Pancreas (tissue), 10 donors: ENCODE results near the gene CAV3. TPM values are rescaled to one million over a fixed set of nuclear protein-coding genes. Genes with fewer than 3 reads are reported as not detected.

Experiments
- ATAC-seq, 4 donors: fragments of 200-7000 bp; cut with Tn5 transposase; one replicate each; pipeline versions ENCODE4 v1.8.0 to v1.9.1; 2020; ENCODE audit warnings: mild to moderate bottlenecking in 4 of 4, moderate library complexity in 4 of 4
- DNase-seq, 6 donors: peaks; one replicate each; pipeline ENCODE4 v3.0.0-alpha.2; 2020
- FAIRE-seq: peaks from 2 replicates; lab custom pipeline; 2012; peaks lifted over from hg19 to GRCh38; lab: Jason Lieb, UNC
- H3K27ac ChIP-seq, 4 donors: fragments of 200-600 bp; sonication (generic); 1 replicate in 3 of 4; 2 replicates in 1 of 4; pipeline versions ENCODE4 v1.5.0 to v1.8.0; 2020
- H3K27me3 ChIP-seq, 4 donors: fragments of 200-600 bp; one replicate each; pipeline ENCODE4 v1.8.0; 2021
- H3K36me3 ChIP-seq, 3 donors: fragments of 200-600 bp; sonication (generic) in 1 of 3; one replicate each; pipeline versions ENCODE4 v1.5.0 to v1.8.0; 2020 to 2021
- H3K4me1 ChIP-seq, 3 donors: fragments of 200-600 bp; one replicate each; pipeline ENCODE4 v1.8.0; 2021
- H3K4me3 ChIP-seq, 4 donors: fragments of 200-600 bp; sonication (generic) in 2 of 4; one replicate each; pipeline versions ENCODE4 v1.5.0 to v1.8.0; 2020 to 2021
- H3K9me3 ChIP-seq, 4 donors: fragments of 200-600 bp; one replicate each; pipeline ENCODE4 v1.8.0; 2021
- CTCF ChIP-seq, 4 donors: fragments of 200-600 bp; sonication (generic) in 3 of 4; IDR thresholded peaks; one replicate each; pipeline versions ENCODE4 v1.5.0 to v1.8.0; 2021; ENCODE audit warnings: antibody characterized with exemption in 4 of 4
- WGBS, 2 donors: extraction: QIAGEN DNeasy Blood & Tissue Kit; methylation state at CpG; one replicate each; pipeline ENCODE4 v1.1.7; 2013; 5-methylcytosine and 5-hydroxymethylcytosine counted together
- intact Hi-C, 3 donors: fragments of 100-400 bp; cut with DNase I; formaldehyde crosslinking; loops; one replicate each; pipeline versions ENCODE4 v1.11.1 to v1.14.2; 2022
- polyA plus RNA-seq, 2 donors: library from polyadenylated mRNA; stranded (reverse); fragments of 200-250 nt; gene quantifications; one replicate each; pipeline ENCODE4 v1.2.3, GENCODE V29; 2013
- total RNA-seq, 6 donors: library from RNA; stranded (reverse); fragmentation: NEBNext Ultra II Directional in 4 of 6; extraction: Animal tissue kit (Norgen Biotek cat#: 25700) in 4 of 6; gene quantifications; one replicate each; pipeline versions ENCODE4 v1.2.1 to v1.2.4, GENCODE V29; 2021 to 2023
- donor health status: healthy with polysubstance abuse.
- donor health status: DM: no; HTN: no; CAD: no; lungs with moderate emphysema.
- donor health status: DM: no; HTN: no; CAD: no.
- donor health status: control.
- donor health status: control.
- donor health status: Bipolar disorder and iron deficiency.
- donor health status: DM: yes; HTN: yes; CAD: no.
- donor health status: DM: no; HTN: no; CAD: no.
- donor health status: DM: no; HTN: no; CAD: no.
- donor health status: DM: yes; HTN: yes; CAD: no.

Gene CAV3
- total and polyA plus RNA-seq, 8 donors = not detected

DNA sequence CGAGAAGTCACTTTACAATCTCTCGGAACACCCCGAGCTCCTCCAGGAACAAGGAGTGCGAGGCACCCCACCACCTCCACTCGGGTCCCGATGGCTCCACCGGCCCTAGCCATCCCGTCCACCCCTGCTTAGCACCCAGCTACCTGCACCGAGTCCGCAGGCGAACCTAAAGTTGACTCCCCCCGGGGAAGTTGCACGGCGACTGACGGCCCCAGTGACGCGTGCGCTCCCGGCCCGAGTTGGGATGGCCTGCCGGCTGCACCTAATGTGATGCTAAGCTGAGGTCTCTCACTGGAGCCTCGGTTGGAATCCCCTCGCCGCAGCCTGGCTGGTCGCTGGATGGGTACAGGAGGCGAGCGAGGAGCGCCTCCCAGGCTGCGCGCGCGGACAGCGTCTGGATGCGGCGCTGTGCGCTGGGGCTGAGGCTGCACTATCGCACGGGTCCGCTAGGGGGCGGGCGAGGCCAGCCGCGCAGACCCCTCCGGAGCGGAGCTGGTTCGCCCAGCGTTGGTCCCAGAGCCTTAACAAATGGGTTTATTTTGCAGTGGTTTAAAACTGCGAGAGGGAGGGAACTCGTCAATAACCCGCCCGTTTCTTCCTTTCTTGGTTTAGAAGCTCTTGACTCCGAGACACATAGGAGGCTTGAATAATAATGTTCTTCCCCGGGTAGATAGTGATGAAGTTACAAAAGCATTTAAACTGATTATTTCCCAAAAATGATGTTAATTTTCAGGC is 35.7 kb downstream of the CAV3 start, which contains the start of gene OXTR:
TSS of gene OXTR (minus strand) at position 526 of the 735 bp plus-strand sequence. CDS start 1,426 bp downstream, outside the sequence.
- H3K9me3 ChIP-seq = no peaks in the 10 kb centered on the region
- intact Hi-C loops = no loop called here
- ATAC-seq (peak; percentile 87 to 97 (median 94)), DNase-seq (peak in 5 of 6 donors; percentile 12 to 88 (median 57)), FAIRE-seq (no peak)
- peak within 1 kb of the TSS in 2 of 4 donors; percentile 10 to 41 for H3K4me3 ChIP-seq
- 4 to 6% methylated on average over 53 of the region's 53 CpGs for WGBS, 2 donors
- H3K4me1 ChIP-seq = peaks cover 0 to 10% (median 0%) of the 10 kb centered on the region in 3 donors
- peak; percentile 97 to 99 (median 98) for TF ChIP-seq CTCF (IDR thresholded peaks at IDR 0.05)
- no peaks in the 10 kb centered on the region for H3K36me3 ChIP-seq
- H3K27me3 ChIP-seq = peaks cover 0 to 22% (median 1%) of the 10 kb centered on the region in 4 donors
- H3K27ac ChIP-seq = no peak within 1 kb of the TSS

DNA sequence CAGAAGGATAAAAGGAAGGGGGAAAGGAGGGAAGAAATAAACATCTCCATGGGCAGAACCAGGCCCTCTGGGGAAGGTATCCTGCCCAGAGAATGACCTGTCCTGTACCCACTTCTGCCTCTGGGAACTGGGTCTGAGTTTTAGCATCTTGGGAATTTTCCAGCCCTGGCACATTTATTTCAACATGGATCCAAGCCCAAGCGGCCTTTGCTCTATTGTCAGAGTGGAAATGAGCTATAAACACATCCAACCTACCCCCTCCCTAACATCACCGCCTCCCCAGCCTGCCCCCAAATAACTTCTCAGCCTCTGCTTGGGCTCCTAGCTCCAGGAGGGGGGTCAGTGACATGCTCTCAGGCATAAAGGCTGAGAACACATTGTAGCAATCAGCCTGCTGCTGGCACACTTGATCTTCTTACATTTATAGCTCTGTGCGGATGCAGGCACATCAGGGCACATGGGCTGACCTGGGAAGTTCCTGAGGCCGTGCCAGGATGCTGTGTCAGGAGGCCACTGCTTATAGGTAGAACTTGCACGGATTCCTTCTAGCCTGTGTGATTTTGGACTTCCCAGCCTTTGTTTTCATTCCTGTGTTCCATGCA is 40.4 kb downstream of the CAV3 start:
- H3K27me3 ChIP-seq = peaks cover 0 to 13% (median 0%) of the 10 kb centered on the region in 4 donors
- no peak for TF ChIP-seq CTCF (IDR thresholded peaks at IDR 0.05)
- WGBS, 2 donors = 70 to 80% methylated on average over 5 of the region's 5 CpGs
- peaks cover 0 to 2% (median 0%) of the 10 kb centered on the region in 3 donors for H3K4me1 ChIP-seq
- no peak overlapping the region for H3K4me3 ChIP-seq
- DNase-seq (no peak), ATAC-seq (no peak), FAIRE-seq (no peak)
- no peaks in the 10 kb centered on the region for H3K9me3 ChIP-seq
- no peak overlapping the region for H3K27ac ChIP-seq
- H3K36me3 ChIP-seq = no peaks in the 10 kb centered on the region
- intact Hi-C loops = no loop called here

GRCh38 chr3:8775181-8775580 is 41.6 kb downstream of the CAV3 start:
- Histone ChIP-seq H3K4me1 (no peaks in the 10 kb centered on the region), H3K4me3 (no peak overlapping the region), H3K27ac (no peak overlapping the region), H3K36me3 (no peaks in the 10 kb centered on the region), H3K9me3 (no peaks in the 10 kb centered on the region), H3K27me3 (peaks cover 0 to 7% (median 0%) of the 10 kb centered on the region in 4 donors)
- FAIRE-seq = no peak
- no peak for DNase-seq
- no peak for ATAC-seq
- 54 to 70% methylated on average over 5 of the region's 5 CpGs for WGBS, 2 donors
- intact Hi-C loops = no loop called here
- no peak for TF ChIP-seq CTCF (IDR thresholded peaks at IDR 0.05)

- H3K27ac ChIP-seq = no peak overlapping the region
- no peak overlapping the region for H3K4me3 ChIP-seq
- H3K9me3 ChIP-seq = no peaks in the 10 kb centered on the region
- H3K36me3 ChIP-seq = no peaks in the 10 kb centered on the region
- intact Hi-C loops = no loop called here
- DNase-seq (no peak), FAIRE-seq (no peak), ATAC-seq (no peak)
- no peak for TF ChIP-seq CTCF (IDR thresholded peaks at IDR 0.05)
- H3K27me3 ChIP-seq = peaks cover 0 to 5% (median 0%) of the 10 kb centered on the region in 4 donors
- H3K4me1 ChIP-seq = no peaks in the 10 kb centered on the region
- 62 to 80% methylated on average over 6 of the region's 6 CpGs for WGBS, 2 donors
Observed at GRCh38 chr3:8775602-8776001, 42.0 kb downstream of the CAV3 start.
